HEK293 (cell line): ENCODE data around the gene HOXC10.

Source experiments
- BCL11B ChIP-seq: fragments of 450-650 bp; formaldehyde crosslinking; IDR thresholded peaks from 2 replicates; pipeline ENCODE4 v1.5.1; 2016; ENCODE audit warnings: low read depth, missing biosample characterization, missing genetic modification characterization
- TCF7L2 ChIP-seq: IDR thresholded peaks from 2 replicates; pipeline ENCODE4 v1.6.1; 2011; ENCODE audit warnings: low read depth, mild to moderate bottlenecking, inconsistent platforms, low read length, moderate library complexity, borderline replicate concordance
- ZBTB1 ChIP-seq: fragments of 450-650 bp; formaldehyde crosslinking; IDR thresholded peaks from 2 replicates; pipeline ENCODE4 v1.5.1; 2016; ENCODE audit warnings: missing biosample characterization, missing genetic modification characterization
- ZBTB48 ChIP-seq: fragments of 450-650 bp; formaldehyde crosslinking; IDR thresholded peaks from 2 replicates; pipeline ENCODE4 v1.5.1; 2016; ENCODE audit warnings: missing biosample characterization, missing genetic modification characterization
- ZEB2 ChIP-seq: fragments of 450-650 bp; formaldehyde crosslinking; IDR thresholded peaks from 2 replicates; pipeline ENCODE4 v1.5.1; 2016; ENCODE audit warnings: missing biosample characterization, missing genetic modification characterization
- ZFP41 ChIP-seq: fragments of 450-650 bp; formaldehyde crosslinking; IDR thresholded peaks from 2 replicates; pipeline ENCODE4 v1.5.1; 2016; ENCODE audit warnings: missing biosample characterization, missing genetic modification characterization, borderline replicate concordance
- ZNF112 ChIP-seq: fragments of 450-650 bp; formaldehyde crosslinking; IDR thresholded peaks from 2 replicates; pipeline ENCODE4 v1.5.0; 2017; ENCODE audit warnings: missing biosample characterization, missing genetic modification characterization
- ZNF121 ChIP-seq: fragments of 450-650 bp; formaldehyde crosslinking; IDR thresholded peaks from 2 replicates; pipeline ENCODE4 v1.5.1; 2016; ENCODE audit warnings: missing biosample characterization, missing genetic modification characterization
- ZNF140 ChIP-seq: fragments of 450-650 bp; formaldehyde crosslinking; IDR thresholded peaks from 2 replicates; pipeline ENCODE4 v1.5.1; 2016; ENCODE audit warnings: missing biosample characterization, missing genetic modification characterization
- ZNF157 ChIP-seq: fragments of 450-650 bp; formaldehyde crosslinking; IDR thresholded peaks from 2 replicates; pipeline ENCODE4 v1.5.1; 2016; ENCODE audit warnings: missing biosample characterization, missing genetic modification characterization
- ZNF19 ChIP-seq: fragments of 450-650 bp; formaldehyde crosslinking; IDR thresholded peaks from 2 replicates; pipeline ENCODE4; 2016; ENCODE audit warnings: missing biosample characterization, missing genetic modification characterization, low read depth
- ZNF23 ChIP-seq: fragments of 450-650 bp; formaldehyde crosslinking; IDR thresholded peaks from 2 replicates; pipeline ENCODE4 v1.5.1; 2016; ENCODE audit warnings: missing biosample characterization, missing genetic modification characterization, borderline replicate concordance
- ZNF350 ChIP-seq: fragments of 450-650 bp; formaldehyde crosslinking; IDR thresholded peaks from 2 replicates; pipeline ENCODE4 v1.5.0; 2017; ENCODE audit warnings: missing biosample characterization, mild to moderate bottlenecking, missing genetic modification characterization
- ZNF391 ChIP-seq: fragments of 450-650 bp; formaldehyde crosslinking; IDR thresholded peaks from 2 replicates; pipeline ENCODE4 v1.5.1; 2016; ENCODE audit warnings: low read depth, missing biosample characterization, missing genetic modification characterization, borderline replicate concordance
- ZNF48 ChIP-seq: fragments of 450-650 bp; formaldehyde crosslinking; IDR thresholded peaks from 2 replicates; pipeline ENCODE4 v1.5.1; 2016; ENCODE audit warnings: missing biosample characterization, missing genetic modification characterization
- ZNF514 ChIP-seq: fragments of 450-650 bp; formaldehyde crosslinking; IDR thresholded peaks from 2 replicates; pipeline ENCODE4 v1.5.1; 2016; ENCODE audit warnings: missing biosample characterization, missing genetic modification characterization
- ZNF521 ChIP-seq: fragments of 450-650 bp; formaldehyde crosslinking; IDR thresholded peaks from 2 replicates; pipeline ENCODE4 v1.5.1; 2017; ENCODE audit warnings: missing biosample characterization, mild to moderate bottlenecking, missing genetic modification characterization
- ZNF544 ChIP-seq: fragments of 450-650 bp; formaldehyde crosslinking; IDR thresholded peaks from 2 replicates; pipeline ENCODE4 v1.5.0; 2017; ENCODE audit warnings: missing biosample characterization, missing genetic modification characterization
- ZNF548 ChIP-seq: fragments of 450-650 bp; formaldehyde crosslinking; IDR thresholded peaks from 2 replicates; pipeline ENCODE4 v1.5.1; 2016; ENCODE audit warnings: missing biosample characterization, missing genetic modification characterization
- ZNF600 ChIP-seq: fragments of 450-650 bp; formaldehyde crosslinking; IDR thresholded peaks from 2 replicates; pipeline ENCODE4 v1.5.1; 2016; ENCODE audit warnings: missing biosample characterization, missing genetic modification characterization
- ZNF610 ChIP-seq: fragments of 450-650 bp; formaldehyde crosslinking; IDR thresholded peaks from 2 replicates; pipeline ENCODE4 v1.5.1; 2016; ENCODE audit warnings: missing biosample characterization, missing genetic modification characterization, borderline replicate concordance
- ZNF660 ChIP-seq: fragments of 450-650 bp; IDR thresholded peaks from 2 replicates; pipeline ENCODE4 v1.5.1; 2018; ENCODE audit warnings: missing biosample characterization, mild to moderate bottlenecking, missing genetic modification characterization
- ZNF664 ChIP-seq: fragments of 450-650 bp; formaldehyde crosslinking; IDR thresholded peaks from 2 replicates; pipeline ENCODE4 v1.5.1; 2016; ENCODE audit warnings: missing biosample characterization, missing genetic modification characterization
- ZNF670 ChIP-seq: fragments of 450-650 bp; formaldehyde crosslinking; IDR thresholded peaks from 2 replicates; pipeline ENCODE4 v1.5.1; 2016; ENCODE audit warnings: missing biosample characterization, missing genetic modification characterization, low read depth
- ZNF677 ChIP-seq: fragments of 450-650 bp; IDR thresholded peaks from 2 replicates; pipeline ENCODE4 v1.5.0; 2018; ENCODE audit warnings: missing biosample characterization, mild to moderate bottlenecking, missing genetic modification characterization, moderate library complexity
- ZNF791 ChIP-seq: fragments of 450-650 bp; formaldehyde crosslinking; IDR thresholded peaks from 2 replicates; pipeline ENCODE4 v1.5.1; 2016; ENCODE audit warnings: missing biosample characterization, missing genetic modification characterization
- ZNF837 ChIP-seq: fragments of 450-650 bp; formaldehyde crosslinking; IDR thresholded peaks from 2 replicates; pipeline ENCODE4 v1.5.1; 2016; ENCODE audit warnings: missing biosample characterization, missing genetic modification characterization
- TF ChIP-seq, protein P1 (sequence below): fragments of 450-650 bp; formaldehyde crosslinking; IDR thresholded peaks from 2 replicates; pipeline ENCODE4 v1.5.1; 2017; ENCODE audit warnings: missing biosample characterization, missing genetic modification characterization
- TF ChIP-seq, protein P2 (sequence below): fragments of 450-650 bp; formaldehyde crosslinking; IDR thresholded peaks from 2 replicates; pipeline ENCODE4 v1.5.1; 2017; ENCODE audit warnings: missing biosample characterization, missing genetic modification characterization
- TF ChIP-seq, protein P3 (sequence below): fragments of 450-650 bp; formaldehyde crosslinking; IDR thresholded peaks from 2 replicates; pipeline ENCODE4 v1.5.1; 2016; ENCODE audit warnings: missing biosample characterization, missing genetic modification characterization
- TF ChIP-seq, protein P4 (sequence below): fragments of 450-650 bp; formaldehyde crosslinking; optimal IDR thresholded peaks from 2 replicates; pipeline ENCODE3; 2016; ENCODE audit warnings: missing biosample characterization, mild to moderate bottlenecking, missing genetic modification characterization
- TF ChIP-seq, protein P5 (sequence below): IDR thresholded peaks from 2 replicates; pipeline ENCODE4 v1.6.1; 2011; ENCODE audit warnings: mild to moderate bottlenecking, low read depth, low read length, borderline replicate concordance

The HOXC10 gene

DNA sequence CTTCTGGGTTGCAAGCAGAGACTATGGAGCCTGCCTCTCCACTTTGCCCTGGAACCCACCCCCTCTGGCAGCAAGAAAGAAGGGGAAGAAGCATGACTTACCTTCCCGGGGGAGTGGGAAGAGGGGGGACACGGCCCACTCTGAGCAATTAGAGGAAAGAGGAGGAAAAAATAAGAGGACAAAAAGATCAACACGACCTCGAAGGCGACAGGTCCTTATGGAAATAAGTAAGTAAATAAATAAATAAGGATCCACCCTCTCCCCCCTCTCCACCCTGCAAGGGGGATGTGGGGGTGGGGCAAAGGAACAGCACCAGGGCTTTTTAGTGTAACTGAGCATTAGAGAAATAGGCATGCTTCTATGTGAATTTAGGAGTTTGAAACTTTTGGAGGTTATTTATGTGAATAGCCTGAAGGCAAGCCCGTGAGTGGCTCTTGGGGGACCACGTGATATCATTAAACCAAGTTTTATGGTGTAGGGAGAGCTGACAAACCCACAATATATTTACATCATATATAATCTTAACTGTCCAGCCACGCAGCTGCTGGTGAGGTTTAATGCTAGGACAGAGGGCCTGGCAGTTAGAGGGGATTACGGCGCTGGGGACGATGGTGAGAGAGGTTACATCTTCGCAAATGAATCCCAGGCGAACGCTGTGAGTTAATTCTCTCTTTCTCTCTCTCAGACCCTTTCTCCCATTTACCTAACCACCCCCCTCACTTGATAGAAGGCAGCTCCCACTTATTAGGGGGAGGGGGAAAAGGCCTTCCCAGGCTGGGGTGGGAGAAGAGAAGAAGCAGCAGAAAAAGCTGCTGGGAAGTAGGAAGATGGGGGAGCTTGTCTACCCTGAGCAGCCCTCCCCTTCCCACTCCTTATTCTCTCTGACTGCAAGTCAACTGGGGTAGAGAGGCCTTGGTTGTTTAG lies 52.7 kb downstream of the HOXC10 start (continued):
- peak; percentile 67; the same call in 1 of the 2 replicates for TF ChIP-seq ZNF664
- peak; percentile 90 for TF ChIP-seq ZEB2 (tag by site-specific recombination)
- TF ChIP-seq ZNF140 = no peak
- TF ChIP-seq, protein P1, sequence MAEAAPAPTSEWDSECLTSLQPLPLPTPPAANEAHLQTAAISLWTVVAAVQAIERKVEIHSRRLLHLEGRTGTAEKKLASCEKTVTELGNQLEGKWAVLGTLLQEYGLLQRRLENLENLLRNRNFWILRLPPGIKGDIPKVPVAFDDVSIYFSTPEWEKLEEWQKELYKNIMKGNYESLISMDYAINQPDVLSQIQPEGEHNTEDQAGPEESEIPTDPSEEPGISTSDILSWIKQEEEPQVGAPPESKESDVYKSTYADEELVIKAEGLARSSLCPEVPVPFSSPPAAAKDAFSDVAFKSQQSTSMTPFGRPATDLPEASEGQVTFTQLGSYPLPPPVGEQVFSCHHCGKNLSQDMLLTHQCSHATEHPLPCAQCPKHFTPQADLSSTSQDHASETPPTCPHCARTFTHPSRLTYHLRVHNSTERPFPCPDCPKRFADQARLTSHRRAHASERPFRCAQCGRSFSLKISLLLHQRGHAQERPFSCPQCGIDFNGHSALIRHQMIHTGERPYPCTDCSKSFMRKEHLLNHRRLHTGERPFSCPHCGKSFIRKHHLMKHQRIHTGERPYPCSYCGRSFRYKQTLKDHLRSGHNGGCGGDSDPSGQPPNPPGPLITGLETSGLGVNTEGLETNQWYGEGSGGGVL (tag by site-specific recombination) = peak; percentile 76
- no peak for TF ChIP-seq ZNF791 (tag by site-specific recombination)
- no peak for TF ChIP-seq ZNF391 (tag by site-specific recombination)
- no peak for TF ChIP-seq ZNF544 (tag by site-specific recombination)
- no peak for TF ChIP-seq ZNF514 (tag by site-specific recombination)
- no peak for TF ChIP-seq ZFP41
- no peak for TF ChIP-seq ZNF350 (tag by site-specific recombination)
- TF ChIP-seq ZNF521 (tag by site-specific recombination) = no peak
- no peak for TF ChIP-seq ZNF48
- peak; percentile 64 for TF ChIP-seq BCL11B
- no peak for TF ChIP-seq ZNF670
- TF ChIP-seq ZNF677 (tag by site-specific recombination) = no peak
- TF ChIP-seq, protein P2, sequence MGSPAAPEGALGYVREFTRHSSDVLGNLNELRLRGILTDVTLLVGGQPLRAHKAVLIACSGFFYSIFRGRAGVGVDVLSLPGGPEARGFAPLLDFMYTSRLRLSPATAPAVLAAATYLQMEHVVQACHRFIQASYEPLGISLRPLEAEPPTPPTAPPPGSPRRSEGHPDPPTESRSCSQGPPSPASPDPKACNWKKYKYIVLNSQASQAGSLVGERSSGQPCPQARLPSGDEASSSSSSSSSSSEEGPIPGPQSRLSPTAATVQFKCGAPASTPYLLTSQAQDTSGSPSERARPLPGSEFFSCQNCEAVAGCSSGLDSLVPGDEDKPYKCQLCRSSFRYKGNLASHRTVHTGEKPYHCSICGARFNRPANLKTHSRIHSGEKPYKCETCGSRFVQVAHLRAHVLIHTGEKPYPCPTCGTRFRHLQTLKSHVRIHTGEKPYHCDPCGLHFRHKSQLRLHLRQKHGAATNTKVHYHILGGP (tag by site-specific recombination) = no peak
- TF ChIP-seq, protein P3, sequence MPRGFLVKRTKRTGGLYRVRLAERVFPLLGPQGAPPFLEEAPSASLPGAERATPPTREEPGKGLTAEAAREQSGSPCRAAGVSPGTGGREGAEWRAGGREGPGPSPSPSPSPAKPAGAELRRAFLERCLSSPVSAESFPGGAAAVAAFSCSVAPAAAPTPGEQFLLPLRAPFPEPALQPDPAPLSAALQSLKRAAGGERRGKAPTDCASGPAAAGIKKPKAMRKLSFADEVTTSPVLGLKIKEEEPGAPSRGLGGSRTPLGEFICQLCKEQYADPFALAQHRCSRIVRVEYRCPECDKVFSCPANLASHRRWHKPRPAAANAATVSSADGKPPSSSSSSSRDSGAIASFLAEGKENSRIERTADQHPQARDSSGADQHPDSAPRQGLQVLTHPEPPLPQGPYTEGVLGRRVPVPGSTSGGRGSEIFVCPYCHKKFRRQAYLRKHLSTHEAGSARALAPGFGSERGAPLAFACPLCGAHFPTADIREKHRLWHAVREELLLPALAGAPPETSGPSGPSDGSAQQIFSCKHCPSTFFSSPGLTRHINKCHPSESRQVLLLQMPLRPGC (tag by site-specific recombination) = no peak; the same call in none of the 2 replicates
- no peak for TF ChIP-seq ZNF112 (tag by site-specific recombination)
- TF ChIP-seq ZNF19 (tag by site-specific recombination) = no peak
- TF ChIP-seq ZBTB48 (tag by site-specific recombination) = no peak
- TF ChIP-seq ZNF548 (tag by site-specific recombination) = no peak
- TF ChIP-seq ZNF23 (tag by site-specific recombination) = no peak
- TF ChIP-seq ZNF121 (tag by site-specific recombination) = no peak
- TF ChIP-seq, protein P4, sequence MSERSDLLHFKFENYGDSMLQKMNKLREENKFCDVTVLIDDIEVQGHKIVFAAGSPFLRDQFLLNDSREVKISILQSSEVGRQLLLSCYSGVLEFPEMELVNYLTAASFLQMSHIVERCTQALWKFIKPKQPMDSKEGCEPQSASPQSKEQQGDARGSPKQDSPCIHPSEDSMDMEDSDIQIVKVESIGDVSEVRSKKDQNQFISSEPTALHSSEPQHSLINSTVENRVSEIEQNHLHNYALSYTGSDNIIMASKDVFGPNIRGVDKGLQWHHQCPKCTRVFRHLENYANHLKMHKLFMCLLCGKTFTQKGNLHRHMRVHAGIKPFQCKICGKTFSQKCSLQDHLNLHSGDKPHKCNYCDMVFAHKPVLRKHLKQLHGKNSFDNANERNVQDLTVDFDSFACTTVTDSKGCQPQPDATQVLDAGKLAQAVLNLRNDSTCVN (tag by site-specific recombination) = no peak
- TF ChIP-seq, protein P5, sequence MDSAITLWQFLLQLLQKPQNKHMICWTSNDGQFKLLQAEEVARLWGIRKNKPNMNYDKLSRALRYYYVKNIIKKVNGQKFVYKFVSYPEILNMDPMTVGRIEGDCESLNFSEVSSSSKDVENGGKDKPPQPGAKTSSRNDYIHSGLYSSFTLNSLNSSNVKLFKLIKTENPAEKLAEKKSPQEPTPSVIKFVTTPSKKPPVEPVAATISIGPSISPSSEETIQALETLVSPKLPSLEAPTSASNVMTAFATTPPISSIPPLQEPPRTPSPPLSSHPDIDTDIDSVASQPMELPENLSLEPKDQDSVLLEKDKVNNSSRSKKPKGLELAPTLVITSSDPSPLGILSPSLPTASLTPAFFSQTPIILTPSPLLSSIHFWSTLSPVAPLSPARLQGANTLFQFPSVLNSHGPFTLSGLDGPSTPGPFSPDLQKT = no peak
- no peak for TF ChIP-seq ZNF157 (tag by site-specific recombination)
- TF ChIP-seq TCF7L2 = no peak
- no peak; the same call in 1 of the 2 replicates for TF ChIP-seq ZNF660 (tag by site-specific recombination)
- TF ChIP-seq ZNF837 (tag by site-specific recombination) = no peak
- peak; percentile 47; the same call in 1 of the 2 replicates for TF ChIP-seq ZBTB1 (tag by site-specific recombination)
- no peak for TF ChIP-seq ZNF600 (tag by site-specific recombination)
- TF ChIP-seq ZNF610 (tag by site-specific recombination) = peak; percentile 19; the same call in 1 of the 2 replicates
